Karpas-422 (cell line): Measurements from ENCODE around the gene CORO7. TPM values are rescaled to one million over a fixed set of nuclear protein-coding genes. Genes with fewer than 3 reads are reported as not detected.
"Not testable (repeated sequence)": the region's sequence is repeated elsewhere in the genome, so short reads cannot be mapped to it uniquely, and the experiment has no call there.

ENCODE experiments used
- DNase-seq: peaks from one replicate; pipeline ENCODE4 v3.0.0-alpha.2; 2015
- H2AFZ ChIP-seq: fragments of 200-600 bp; sonication (generic); 2 replicates; pipeline ENCODE4 v1.6.1; 2014; ENCODE audit warnings: antibody characterized with exemption, low read length, mixed read lengths
- H3K27ac ChIP-seq: fragments of 200-600 bp; sonication (generic); 2 replicates; pipeline ENCODE4 v1.5.1; 2014; ENCODE audit warnings: mild to moderate bottlenecking, low read length, moderate library complexity
- H3K27me3 ChIP-seq: fragments of 200-600 bp; sonication (generic); 2 replicates; pipeline ENCODE4 v1.6.1; 2014; ENCODE audit warnings: low read length, mixed read lengths
- H3K36me3 ChIP-seq: fragments of 200-600 bp; sonication (generic); 2 replicates; pipeline ENCODE4 v1.6.1; 2014; ENCODE audit warnings: low read length, mixed read lengths; ENCODE audit not compliant: insufficient read depth
- H3K4me1 ChIP-seq: fragments of 200-600 bp; sonication (generic); 2 replicates; pipeline ENCODE4 v1.6.1; 2014; ENCODE audit warnings: mild to moderate bottlenecking, low read length, mixed read lengths
- H3K4me2 ChIP-seq: fragments of 200-600 bp; sonication (generic); 2 replicates; pipeline ENCODE4 v1.6.1; 2014; ENCODE audit warnings: low read length, low read depth, mild to moderate bottlenecking; ENCODE audit not compliant: poor library complexity, severe bottlenecking
- H3K4me3 ChIP-seq: fragments of 200-600 bp; sonication (generic); 2 replicates; pipeline ENCODE4 v1.5.1; 2014; ENCODE audit warnings: mild to moderate bottlenecking, antibody characterized with exemption, low read length, mixed read lengths
- H3K79me2 ChIP-seq: fragments of 200-600 bp; sonication (generic); 2 replicates; pipeline ENCODE4 v1.6.1; 2014; ENCODE audit warnings: mild to moderate bottlenecking, low read length, mixed read lengths
- H3K9ac ChIP-seq: fragments of 200-600 bp; sonication (generic); 2 replicates; pipeline ENCODE4 v1.6.0; 2014; ENCODE audit warnings: low read length
- H3K9me2 ChIP-seq: fragments of 200-600 bp; sonication (generic), shearing (Covaris generic); replicated peaks from 2 replicates; pipeline ENCODE4 v1.6.0; 2014; ENCODE audit warnings: mild to moderate bottlenecking, low read length, moderate library complexity; ENCODE audit not compliant: insufficient read depth
- H3K9me3 ChIP-seq: fragments of 300-700, 200-600 bp; sonication (generic); 2 replicates; pipeline ENCODE4 v1.6.1; 2014; ENCODE audit warnings: low read length, mixed read lengths
- H4K20me1 ChIP-seq: fragments of 200-600 bp; sonication (generic); 2 replicates; pipeline ENCODE4 v1.6.1; 2014; ENCODE audit warnings: mild to moderate bottlenecking, antibody characterized with exemption, low read length, low read depth; ENCODE audit not compliant: insufficient read depth
- total RNA-seq: library from RNA; depleted of rRNA; stranded (reverse); fragments of >200 nt; shearing (Covaris generic); gene quantifications from 2 replicates; pipeline ENCODE4 v1.2.3, GENCODE V29; 2014; ENCODE audit warnings: low replicate concordance

CORO7 gene
- total RNA-seq, 1 experiment from 2014 or later: 46.2 TPM

GRCh38 chr16:4338712-4339299 is 77.6 kb downstream of the CORO7 start:
- H3K4me1 ChIP-seq: no peaks in the 10 kb centered on the region
- H4K20me1 ChIP-seq: peaks cover 19% of the 10 kb centered on the region; the same call in 1 of the 2 replicates
- H3K4me3 ChIP-seq: no peak overlapping the region
- no peak overlapping the region for H2AFZ ChIP-seq
- H3K79me2 ChIP-seq: peaks cover 11% of the 10 kb centered on the region
- no peaks in the 10 kb centered on the region for H3K27me3 ChIP-seq
- H3K9me2 ChIP-seq: no peaks in the 10 kb centered on the region
- H3K9ac ChIP-seq: no peak overlapping the region
- no peak for DNase-seq
- H3K36me3 ChIP-seq: no peaks in the 10 kb centered on the region; the same call in 1 of the 2 replicates
- H3K27ac ChIP-seq: no peak overlapping the region
- no peaks in the 10 kb centered on the region for H3K9me3 ChIP-seq
- no peak overlapping the region for H3K4me2 ChIP-seq

GRCh38 chr16:4338125-4338582 is 78.2 kb downstream of the CORO7 start:
- H3K27ac ChIP-seq: no peak overlapping the region
- no peak overlapping the region for H3K9ac ChIP-seq
- peaks cover 19% of the 10 kb centered on the region; the same call in 1 of the 2 replicates for H4K20me1 ChIP-seq
- H3K4me1 ChIP-seq: no peaks in the 10 kb centered on the region
- peaks cover 5% of the 10 kb centered on the region for H3K79me2 ChIP-seq
- no peaks in the 10 kb centered on the region for H3K9me3 ChIP-seq
- DNase-seq: no peak
- no peaks in the 10 kb centered on the region for H3K27me3 ChIP-seq
- no peaks in the 10 kb centered on the region for H3K9me2 ChIP-seq
- no peak overlapping the region for H2AFZ ChIP-seq
- H3K4me2 ChIP-seq: no peak overlapping the region
- no peaks in the 10 kb centered on the region; the same call in 1 of the 2 replicates for H3K36me3 ChIP-seq
- H3K4me3 ChIP-seq: no peak overlapping the region

- Histone ChIP-seq H3K27ac (no peak overlapping the region), H4K20me1 (peaks cover 16% of the 10 kb centered on the region; the same call in 1 of the 2 replicates), H3K79me2 (no peaks in the 10 kb centered on the region), H3K9me2 (no peaks in the 10 kb centered on the region), H3K4me1 (no peaks in the 10 kb centered on the region), H3K27me3 (no peaks in the 10 kb centered on the region), H2AFZ (no peak overlapping the region), H3K4me3 (no peak overlapping the region), H3K9ac (no peak overlapping the region), H3K9me3 (no peaks in the 10 kb centered on the region), H3K4me2 (no peak overlapping the region), H3K36me3 (no peaks in the 10 kb centered on the region; the same call in 1 of the 2 replicates)
- no peak for DNase-seq
Measured at GRCh38 chr16:4337540-4338088, 78.8 kb downstream of the CORO7 start.

- Histone ChIP-seq H2AFZ (no peak overlapping the region), H3K4me2 (no peak overlapping the region), H4K20me1 (peaks cover 16% of the 10 kb centered on the region; the same call in 1 of the 2 replicates), H3K9me2 (no peaks in the 10 kb centered on the region), H3K36me3 (no peaks in the 10 kb centered on the region; the same call in 1 of the 2 replicates), H3K4me3 (no peak overlapping the region), H3K27me3 (no peaks in the 10 kb centered on the region), H3K79me2 (no peaks in the 10 kb centered on the region), H3K27ac (no peak overlapping the region), H3K9ac (no peak overlapping the region), H3K4me1 (no peaks in the 10 kb centered on the region), H3K9me3 (no peaks in the 10 kb centered on the region)
- no peak for DNase-seq
Measured at GRCh38 chr16:4336701-4337539, 79.5 kb downstream of the CORO7 start.

GRCh38 chr16:4334724-4335495 is 81.5 kb downstream of the CORO7 start:
- Histone ChIP-seq H4K20me1 (peaks cover 10% of the 10 kb centered on the region; the same call in 1 of the 2 replicates), H3K4me2 (no peak overlapping the region), H3K4me3 (no peak overlapping the region), H3K27ac (no peak overlapping the region), H3K27me3 (no peaks in the 10 kb centered on the region), H3K9me3 (no peaks in the 10 kb centered on the region), H2AFZ (no peak overlapping the region), H3K79me2 (no peaks in the 10 kb centered on the region), H3K9me2 (no peaks in the 10 kb centered on the region), H3K36me3 (no peaks in the 10 kb centered on the region; the same call in 1 of the 2 replicates), H3K4me1 (no peaks in the 10 kb centered on the region), H3K9ac (no peak overlapping the region)
- DNase-seq: no peak

GRCh38 chr16:4333714-4334113 is 82.7 kb downstream of the CORO7 start:
- H2AFZ ChIP-seq, DNase-seq, H3K4me2 ChIP-seq, H3K36me3 ChIP-seq, H3K9ac ChIP-seq, H3K4me1 ChIP-seq, H3K9me2 ChIP-seq, H3K9me3 ChIP-seq, H3K4me3 ChIP-seq, H4K20me1 ChIP-seq, H3K79me2 ChIP-seq, H3K27ac ChIP-seq, H3K27me3 ChIP-seq: not testable (repeated sequence)

GRCh38 chr16:4333308-4333638 is 83.1 kb downstream of the CORO7 start:
- peaks cover 6% of the 10 kb centered on the region; the same call in 1 of the 2 replicates for H4K20me1 ChIP-seq
- no peaks in the 10 kb centered on the region; the same call in 1 of the 2 replicates for H3K36me3 ChIP-seq
- no peaks in the 10 kb centered on the region for H3K79me2 ChIP-seq

More at GRCh38 chr16:4333308-4333638, 83.1 kb downstream of the CORO7 start:
- Histone ChIP-seq H3K9me3 (no peaks in the 10 kb centered on the region), H3K4me3 (no peak overlapping the region), H3K27me3 (no peaks in the 10 kb centered on the region), H3K9me2 (no peaks in the 10 kb centered on the region), H3K4me2 (no peak overlapping the region), H2AFZ (no peak overlapping the region), H3K4me1 (peaks cover 3% of the 10 kb centered on the region), H3K9ac (no peak overlapping the region), H3K27ac (no peak overlapping the region)
- no peak for DNase-seq
